Brain microvascular endothelial cell (primary cell): ENCODE results near the gene CLDN10.
"Not testable (repeated sequence)": the region's sequence is repeated elsewhere in the genome, so short reads cannot be mapped to it uniquely, and the experiment has no call there.

ENCODE experiments used
- DNase-seq: peaks from one replicate; pipeline ENCODE4 v3.0.0-alpha.2; 2020
- H3K27ac ChIP-seq: fragments of 250-450 bp; sonication (Bioruptor Pico); 2 replicates; pipeline ENCODE4 v1.5.1; 2020; ENCODE audit warnings: mild to moderate bottlenecking, moderate library complexity
- H3K27me3 ChIP-seq: fragments of 250-450 bp; sonication (Bioruptor Pico); replicated peaks from 2 replicates; pipeline ENCODE4 v1.5.1; 2020; ENCODE audit warnings: mild to moderate bottlenecking
- H3K36me3 ChIP-seq: fragments of 250-450 bp; sonication (Bioruptor Pico); replicated peaks from 2 replicates; pipeline ENCODE4 v1.5.1; 2020; ENCODE audit warnings: mild to moderate bottlenecking
- H3K4me3 ChIP-seq: 2 replicates; pipeline ENCODE4 v1.5.1; 2011; ENCODE audit warnings: low read depth, mild to moderate bottlenecking, control low read depth, low read length, moderate library complexity
- CTCF ChIP-seq: IDR thresholded peaks from 2 replicates; pipeline ENCODE4 v1.5.1; 2011; ENCODE audit warnings: low read depth, mild to moderate bottlenecking, moderate library complexity, low read length, control low read depth, inconsistent platforms; ENCODE audit errors: missing control alignments
- in situ Hi-C: cut with HindIII; loops from 2 replicates; pipeline ENCODE4 v1.10.0; 2017; ENCODE audit warnings: low sequenced_read_pairs, low pct_ligation_motif_present

Gene CLDN10

GRCh38 chr13:95564733-95565291 lies 12.3 kb downstream of the CLDN10 start:
- H3K4me3 ChIP-seq = no peak overlapping the region

GRCh38 chr13:95565758-95566157 lies 13.2 kb downstream of the CLDN10 start:
- H3K27ac ChIP-seq, H3K27me3 ChIP-seq, H3K4me3 ChIP-seq, DNase-seq, in situ Hi-C loops, H3K36me3 ChIP-seq: not testable (repeated sequence)

More at GRCh38 chr13:95564733-95565291, 12.3 kb downstream of the CLDN10 start:
- no peak for TF ChIP-seq CTCF
- in situ Hi-C loops = no loop called here
- no peak for DNase-seq
- no peaks in the 10 kb centered on the region for H3K27me3 ChIP-seq
- H3K27ac ChIP-seq = no peak overlapping the region
- no peaks in the 10 kb centered on the region for H3K36me3 ChIP-seq

- H3K4me3 ChIP-seq = no peak overlapping the region
- in situ Hi-C loops = no loop called here
- no peaks in the 10 kb centered on the region for H3K27me3 ChIP-seq
- no peak for TF ChIP-seq CTCF
- DNase-seq = no peak
- no peak overlapping the region for H3K27ac ChIP-seq
- H3K36me3 ChIP-seq = no peaks in the 10 kb centered on the region
Observed at GRCh38 chr13:95568131-95568530, 15.6 kb downstream of the CLDN10 start.

DNA sequence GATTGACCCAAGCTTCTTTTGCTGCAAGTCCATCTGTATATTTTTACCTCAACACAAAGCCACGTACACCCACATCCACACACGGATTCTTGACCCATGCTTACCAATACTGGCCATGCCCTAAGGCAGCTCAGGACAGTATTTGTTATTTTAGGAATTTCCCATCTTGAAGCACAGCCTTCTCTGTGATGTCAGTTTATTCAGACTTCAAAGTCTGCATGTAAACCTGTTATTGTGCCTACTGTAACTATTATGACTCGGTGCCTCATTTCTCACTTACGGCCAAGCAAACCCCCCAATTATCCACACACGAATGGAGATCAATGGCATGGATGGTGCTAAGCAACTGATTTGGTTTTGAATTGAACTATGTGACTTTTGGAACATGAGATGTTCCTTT lies 17.5 kb downstream of the CLDN10 start:
- Histone ChIP-seq H3K27me3 (no peaks in the 10 kb centered on the region), H3K36me3 (no peaks in the 10 kb centered on the region), H3K27ac (no peak overlapping the region), H3K4me3 (no peak overlapping the region)
- DNase-seq = no peak
- in situ Hi-C loops = no loop called here
- no peak for TF ChIP-seq CTCF

- Histone ChIP-seq H3K36me3 (no peaks in the 10 kb centered on the region), H3K27me3 (no peaks in the 10 kb centered on the region), H3K27ac (no peak overlapping the region), H3K4me3 (no peak overlapping the region)
- DNase-seq = no peak
- in situ Hi-C loops = no loop called here
- no peak for TF ChIP-seq CTCF
Observed at GRCh38 chr13:95571941-95572340, 19.4 kb downstream of the CLDN10 start.

DNA sequence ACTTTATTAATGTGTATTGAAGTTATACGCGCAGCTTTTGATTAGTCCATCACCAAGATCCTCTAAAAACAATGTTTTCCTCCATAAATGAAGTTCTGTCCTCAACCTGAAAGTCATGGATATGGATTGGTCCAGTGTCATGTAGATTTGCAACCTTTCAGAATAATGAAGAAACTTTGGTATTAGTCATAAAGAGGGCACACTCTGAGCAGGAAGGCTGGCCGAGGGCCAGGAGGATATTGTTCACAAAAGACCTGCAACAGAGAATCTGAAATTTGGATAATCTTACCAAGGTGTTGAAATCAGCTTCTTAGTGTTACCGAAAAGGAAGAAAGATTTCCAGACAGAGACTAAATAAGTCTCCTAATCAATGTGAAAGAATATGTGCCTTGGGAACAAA lies 20.7 kb downstream of the CLDN10 start:
- Histone ChIP-seq H3K27ac (no peak overlapping the region), H3K27me3 (no peaks in the 10 kb centered on the region), H3K4me3 (no peak overlapping the region), H3K36me3 (peaks cover under 1% of the 10 kb centered on the region)
- no peak for DNase-seq
- in situ Hi-C loops = no loop called here
- TF ChIP-seq CTCF = no peak
